Measurements from ENCODE around the gene NTNG1.
A peak's percentile ranks its signal among the peaks of the same experiment; 100 is the strongest.
"Not testable (repeated sequence)": the region's sequence is repeated elsewhere in the genome, so short reads cannot be mapped to it uniquely, and the experiment has no call there.

Gene NTNG1

DNA sequence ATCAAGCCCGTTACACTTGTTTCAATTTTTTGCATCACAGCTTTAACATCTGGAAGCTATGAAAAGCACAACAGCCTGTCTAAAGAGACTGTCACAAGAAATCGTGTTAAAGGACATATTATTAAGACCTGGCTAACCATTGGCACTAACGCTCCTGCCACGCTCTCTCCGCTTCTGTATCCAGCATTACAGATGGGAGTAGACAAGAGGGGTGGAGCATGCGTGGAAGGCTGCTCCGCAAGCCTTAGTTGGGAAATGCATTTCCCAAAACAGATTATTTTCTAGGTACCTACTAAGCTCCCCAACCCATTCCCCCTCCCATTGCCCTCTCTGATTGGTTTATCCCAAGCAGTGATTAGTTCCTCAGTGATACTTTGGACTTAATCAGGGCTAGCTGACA is 72.4 kb downstream of the NTNG1 start:
- no peak for DNase-seq

DNA sequence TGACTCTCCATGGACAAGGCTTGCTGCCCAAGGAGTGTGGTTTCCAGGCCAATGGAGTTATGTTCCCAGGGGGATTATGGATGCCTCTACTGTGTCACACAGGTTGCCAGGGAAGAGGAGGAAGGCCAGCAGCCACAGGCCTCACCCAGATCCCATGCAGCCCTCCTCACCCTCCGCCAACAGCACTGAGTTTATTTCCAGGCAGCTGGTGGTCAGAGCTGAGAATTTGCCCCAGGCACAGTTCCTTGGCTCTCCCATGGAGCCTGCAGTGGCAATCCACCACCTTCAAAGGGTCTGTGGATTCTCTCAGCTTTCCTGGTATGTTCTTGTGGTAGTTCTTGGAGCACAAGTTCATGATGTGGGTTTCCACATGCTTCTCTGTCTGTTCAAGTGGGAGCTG is 79.2 kb downstream of the NTNG1 start:
- no peak for DNase-seq

DNA sequence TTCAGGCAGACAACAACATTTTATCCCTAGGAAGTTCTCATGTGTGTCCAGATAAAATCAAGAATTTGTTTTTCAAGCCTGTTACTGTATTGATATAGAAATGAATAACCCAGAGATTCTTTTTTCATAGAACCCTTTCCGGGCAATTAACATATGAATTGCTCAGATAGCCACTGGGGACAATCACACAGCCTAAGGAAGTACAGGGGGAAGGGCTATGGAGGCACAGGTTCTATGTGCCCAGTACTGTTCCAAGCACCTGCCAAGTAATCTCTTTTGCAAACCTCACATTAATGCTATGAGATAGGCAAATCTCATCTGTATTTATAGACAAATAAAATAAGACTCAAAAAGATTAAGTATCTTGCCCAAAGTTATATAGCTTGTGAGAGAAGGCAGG is 84.9 kb downstream of the NTNG1 start:
- DNase-seq = no peak

DNA sequence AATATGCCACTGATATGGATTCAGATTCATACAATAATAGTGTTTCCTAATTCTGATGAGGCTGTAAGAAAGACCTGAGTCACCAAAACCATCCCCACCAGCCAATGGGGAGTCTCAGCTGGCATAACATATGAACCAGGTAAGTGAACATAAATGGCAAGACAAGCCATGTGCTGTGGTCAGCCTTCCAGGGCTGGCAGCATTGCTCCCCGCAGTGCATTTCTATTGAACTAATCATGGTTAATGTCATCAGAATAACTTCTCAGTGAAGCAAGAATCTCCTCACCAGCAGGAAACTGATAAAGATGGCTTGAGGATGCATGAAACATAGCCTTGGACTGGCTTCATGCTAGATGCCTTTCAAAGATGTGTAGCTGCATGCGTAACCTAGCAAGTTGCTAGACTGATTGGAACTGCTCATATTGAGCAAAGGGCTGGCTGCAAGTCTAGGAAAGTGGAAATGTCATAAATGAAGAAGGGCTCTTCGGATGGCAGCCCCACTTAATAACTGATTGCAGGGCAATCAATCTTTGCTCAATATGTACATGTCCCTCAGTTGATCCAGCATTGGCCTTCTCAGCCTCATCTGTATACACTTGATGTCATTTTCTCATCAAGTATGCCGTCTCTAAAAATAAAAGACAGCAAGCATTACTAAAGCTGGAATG is 88.0 kb downstream of the NTNG1 start:
- DNase-seq = no peak

DNA sequence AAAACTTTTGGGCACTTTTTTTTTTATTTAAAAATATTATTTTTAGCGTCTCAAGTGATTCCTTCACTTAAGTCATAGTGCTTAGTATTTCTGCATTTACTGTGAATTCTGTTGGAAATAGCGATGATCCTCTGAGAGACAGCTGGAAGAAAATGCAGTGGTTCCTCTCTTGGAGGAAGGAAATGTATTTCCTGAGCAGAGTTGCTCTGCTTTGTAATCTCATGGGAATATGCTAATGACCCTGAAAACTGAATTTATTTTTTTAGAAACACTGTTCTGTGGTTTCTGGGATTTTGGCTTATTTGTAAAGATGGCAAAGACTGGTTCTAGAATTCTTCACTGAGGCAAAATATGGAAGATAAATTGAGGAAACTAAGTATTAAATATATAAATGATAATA is 88.9 kb downstream of the NTNG1 start:
- DNase-seq = no peak

DNA sequence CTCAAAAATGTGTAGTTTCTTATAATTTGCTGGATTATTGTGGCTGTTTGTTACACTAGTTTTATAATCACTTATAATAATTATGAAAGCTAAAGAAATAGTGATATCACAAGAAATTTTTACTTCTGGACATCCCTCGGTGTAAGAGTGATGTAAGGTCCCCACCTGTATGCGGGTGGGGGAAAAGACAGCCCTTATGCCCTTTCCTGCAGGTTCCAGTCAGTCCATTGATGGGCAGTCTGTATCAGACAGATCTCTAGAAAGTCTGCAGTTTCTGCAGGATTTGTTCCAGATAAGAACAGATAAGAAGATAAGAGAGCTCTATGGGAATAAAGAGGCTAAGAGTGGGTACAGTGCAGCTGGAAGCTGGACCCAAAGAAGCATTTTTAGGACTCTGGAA is 89.3 kb downstream of the NTNG1 start:
- DNase-seq = no peak

DNA sequence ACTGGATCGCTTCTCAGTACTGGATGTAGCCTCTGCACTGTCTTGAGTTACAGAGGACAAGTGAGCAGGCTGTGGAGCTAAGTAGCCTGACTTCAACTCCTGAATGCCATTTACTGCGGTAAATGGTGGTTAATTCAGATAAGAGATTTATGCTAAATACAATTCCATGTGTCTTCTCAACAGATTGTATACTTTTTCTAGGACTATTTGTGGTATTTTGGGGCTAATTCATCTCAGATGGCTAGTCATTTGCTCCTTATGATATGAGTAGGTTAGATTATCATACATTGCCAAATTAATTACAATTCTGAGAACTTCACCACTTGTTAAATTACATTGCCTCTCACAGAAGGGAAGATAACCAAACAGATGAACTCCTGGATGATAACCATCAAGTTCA is 90.5 kb downstream of the NTNG1 start:
- no peak for DNase-seq

DNA sequence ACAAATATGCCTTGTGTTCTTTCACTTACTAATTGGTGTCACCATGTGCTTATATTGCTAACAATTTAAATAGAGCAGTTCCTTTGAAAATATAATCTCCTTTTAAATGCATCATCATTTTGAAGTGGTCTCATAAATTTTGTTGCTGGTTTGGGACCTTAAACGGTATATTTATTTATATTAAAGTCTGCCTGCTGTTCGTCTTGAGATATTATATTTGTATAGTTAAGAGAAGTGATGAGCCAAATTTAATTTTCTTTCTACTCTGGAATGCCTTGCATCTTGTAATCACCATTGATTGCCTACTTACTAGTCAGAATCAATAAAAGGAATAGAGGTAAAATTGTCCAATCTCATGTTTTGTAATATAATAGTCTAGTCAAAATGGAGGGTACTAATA is 91.6 kb downstream of the NTNG1 start:
- no peak for DNase-seq

DNA sequence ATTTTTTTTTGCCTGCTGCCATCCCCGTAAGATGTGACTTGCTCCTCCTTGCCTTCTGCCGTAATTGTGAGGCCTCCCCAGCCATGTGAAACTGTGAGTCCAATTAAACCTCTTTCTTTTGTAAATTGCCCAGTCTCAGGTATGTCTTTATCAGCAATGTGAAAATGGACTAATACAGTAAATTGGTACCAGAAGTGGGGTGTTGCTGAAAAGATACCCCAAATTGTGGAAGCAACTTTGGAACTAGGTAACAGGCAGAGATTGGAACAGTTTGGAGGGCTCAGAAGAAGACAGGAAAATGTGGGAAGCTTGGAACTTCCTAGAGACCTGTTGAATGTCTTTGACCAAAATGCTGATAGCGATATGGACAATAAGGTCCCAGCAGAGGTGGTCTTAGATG is 95.9 kb downstream of the NTNG1 start:
- DNase-seq = not testable (repeated sequence)

DNA sequence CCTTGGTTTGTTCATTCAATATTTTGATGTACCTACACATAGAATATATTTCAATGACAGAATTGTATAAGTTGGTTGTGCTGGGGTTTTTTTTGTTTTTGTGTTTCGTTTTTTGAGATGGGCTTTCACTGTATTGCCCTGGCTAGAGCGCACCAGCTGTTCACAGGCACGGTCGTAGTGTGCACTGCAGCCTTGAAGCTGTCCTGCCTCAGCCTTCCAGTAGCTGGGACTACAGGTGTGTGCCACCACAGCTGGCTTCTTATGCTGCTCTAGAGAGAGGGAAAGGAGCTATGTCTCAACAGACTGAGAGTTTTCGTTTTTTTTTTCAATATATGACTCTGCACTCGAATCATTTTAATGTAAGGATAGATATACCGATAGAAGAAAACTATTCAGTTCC is 102.6 kb downstream of the NTNG1 start:
- DNase-seq = no peak

DNA sequence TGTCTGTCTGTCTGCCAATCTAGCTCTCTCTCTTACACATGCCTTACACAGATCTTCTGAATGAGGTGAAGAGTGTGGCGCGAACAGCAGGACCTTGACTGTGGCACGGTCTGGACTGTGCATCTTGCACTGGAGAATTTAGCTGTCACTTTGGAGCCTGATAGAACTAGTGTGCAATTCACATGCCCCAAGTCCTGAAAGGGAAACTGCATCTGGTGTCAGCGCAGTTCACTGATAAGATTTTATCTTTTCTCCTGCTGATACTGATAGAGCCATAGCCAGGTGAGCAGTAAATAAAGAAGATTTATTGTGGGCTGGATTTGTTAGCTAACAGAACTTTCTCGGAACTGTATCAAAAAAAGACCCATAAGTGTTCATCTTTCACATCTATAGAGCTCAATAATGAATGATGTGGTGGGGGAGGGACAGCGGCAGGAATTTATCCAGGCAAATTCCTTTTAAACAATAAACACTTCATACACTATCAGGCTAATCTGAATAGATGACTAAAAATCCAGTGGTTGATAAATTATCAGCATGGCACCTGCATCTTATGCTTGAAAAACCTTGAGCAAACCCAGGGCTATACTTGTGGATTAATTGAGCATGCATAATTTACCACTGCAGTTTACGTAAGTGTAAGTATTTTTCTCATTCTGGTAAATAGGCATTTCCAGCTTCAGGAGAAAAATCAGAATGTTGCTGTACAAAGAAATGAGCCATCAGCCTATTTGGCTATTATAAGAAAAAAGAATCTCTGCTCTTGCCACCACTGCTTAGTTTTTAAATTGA is 104.1 kb downstream of the NTNG1 start:
- DNase-seq = no peak

DNA sequence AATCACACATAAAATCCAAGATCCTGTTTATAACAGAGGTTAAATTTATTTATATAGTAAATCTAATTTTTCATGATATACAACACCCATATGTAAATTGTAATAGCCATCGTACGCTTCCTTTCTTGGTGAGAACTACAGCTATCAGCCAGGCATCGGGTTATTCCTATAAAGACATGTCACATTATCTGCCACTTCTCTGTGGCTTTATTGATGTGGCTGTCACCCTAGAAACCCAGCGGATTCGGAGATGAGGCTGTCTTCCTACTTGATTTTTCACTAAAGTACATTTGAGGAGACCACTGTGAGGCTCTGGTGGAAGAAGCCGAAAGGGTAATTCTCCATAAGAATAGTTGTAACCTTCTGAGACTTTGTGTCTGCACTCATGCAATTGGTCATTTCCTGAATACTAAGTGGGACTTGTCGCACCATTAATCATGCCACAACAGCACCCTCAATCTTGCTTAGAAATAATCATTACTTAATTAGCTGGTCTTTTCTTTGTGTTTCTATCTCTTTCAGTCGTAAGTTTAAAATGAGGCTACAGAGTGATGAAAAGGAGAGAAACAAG is 106.0 kb downstream of the NTNG1 start:
- DNase-seq = no peak

DNA sequence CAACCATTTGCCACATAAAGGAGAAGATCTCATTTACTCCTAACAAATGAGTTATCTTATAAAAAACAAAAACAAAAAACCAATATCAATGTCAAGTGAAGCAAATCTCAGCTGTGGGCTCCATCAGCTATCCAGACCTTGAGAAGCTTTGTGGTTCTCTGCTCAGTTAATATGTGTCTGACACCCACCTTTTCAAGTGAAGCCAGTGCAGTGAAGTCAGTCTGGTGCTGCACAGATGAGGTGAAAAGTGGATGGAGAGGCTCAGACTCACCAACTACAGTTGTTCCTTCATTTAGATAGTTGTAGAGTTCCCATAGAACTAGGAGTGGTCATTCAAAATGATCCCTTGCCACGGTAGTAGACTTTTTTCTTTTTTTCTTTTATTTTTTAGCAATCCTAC is 106.8 kb downstream of the NTNG1 start:
- DNase-seq = no peak

DNA sequence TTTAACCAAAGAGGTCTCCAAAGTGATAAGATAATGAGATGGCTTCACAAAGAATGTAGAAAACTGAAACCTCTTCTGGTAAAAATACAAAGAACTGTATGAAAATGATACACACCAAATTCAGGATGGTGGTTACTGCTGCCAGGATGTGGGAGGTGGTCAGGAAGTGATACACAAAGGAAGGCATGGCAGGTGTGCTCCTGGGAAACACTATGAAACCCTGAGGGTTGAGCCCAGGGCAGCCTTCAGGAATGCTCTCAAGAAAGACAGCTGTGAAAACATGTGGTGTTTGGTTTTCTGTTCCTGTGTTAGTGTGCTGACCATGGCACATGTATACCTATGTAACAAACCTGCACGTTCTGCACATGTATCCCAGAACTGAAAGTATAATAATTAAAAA is 109.3 kb downstream of the NTNG1 start:
- peak; percentile 45 for DNase-seq

DNA sequence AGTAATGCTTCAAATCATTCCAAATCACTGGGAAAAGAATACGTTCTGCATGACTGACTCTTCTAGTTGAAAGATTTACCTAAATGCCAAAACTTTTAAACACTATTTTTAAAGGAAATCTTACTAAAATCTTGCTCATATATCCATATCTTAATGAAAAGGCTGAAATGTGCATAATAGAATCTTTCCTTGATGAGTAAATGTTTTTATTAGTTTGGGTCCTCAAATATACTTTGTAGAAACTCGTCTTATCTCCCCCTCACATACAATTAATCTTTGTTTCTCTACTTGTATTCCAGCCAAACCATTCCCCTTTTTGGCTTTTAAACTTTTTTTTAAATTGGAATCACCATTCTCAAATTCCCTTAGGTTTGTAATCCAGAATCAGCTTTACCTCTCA is 110.2 kb downstream of the NTNG1 start:
- DNase-seq = no peak

DNA sequence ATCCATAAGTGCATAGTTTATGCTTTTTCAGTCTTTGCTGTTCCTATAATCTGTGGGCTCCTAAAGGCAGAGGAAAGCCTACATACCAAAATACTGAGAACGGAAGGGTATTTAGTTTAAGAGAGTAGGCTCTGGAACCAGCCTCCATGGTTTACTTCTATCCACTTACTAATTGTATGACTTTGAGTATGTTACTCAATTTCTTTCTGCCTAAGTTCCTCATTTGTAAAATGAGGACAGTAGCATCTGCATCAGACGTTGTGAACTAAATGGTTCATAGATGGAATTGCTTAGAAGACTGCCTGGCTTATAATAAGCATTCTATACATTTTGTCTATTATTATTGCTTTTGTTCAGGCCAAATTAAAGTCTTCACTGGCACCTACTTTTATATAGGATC is 111.0 kb downstream of the NTNG1 start:
- no peak for DNase-seq

DNA sequence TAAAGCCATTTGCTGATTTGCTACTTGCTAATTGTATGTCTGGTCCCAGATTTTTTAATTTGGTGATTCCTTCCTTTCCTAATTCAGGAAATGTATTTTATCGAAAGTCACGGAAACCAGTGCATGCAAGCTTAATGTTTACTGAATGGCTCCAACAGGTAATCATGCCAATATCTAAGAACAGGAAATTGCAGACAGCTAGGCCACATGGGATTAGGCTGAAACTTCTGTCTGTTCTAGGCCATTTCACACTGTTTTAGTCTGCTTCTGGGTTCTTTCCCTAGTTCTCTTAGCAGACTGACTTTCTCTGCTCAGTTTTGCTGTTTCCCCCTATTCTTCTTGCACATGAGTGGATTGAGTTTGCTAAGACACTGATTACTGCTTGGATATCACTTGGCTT is 111.4 kb downstream of the NTNG1 start:
- DNase-seq = no peak

DNA sequence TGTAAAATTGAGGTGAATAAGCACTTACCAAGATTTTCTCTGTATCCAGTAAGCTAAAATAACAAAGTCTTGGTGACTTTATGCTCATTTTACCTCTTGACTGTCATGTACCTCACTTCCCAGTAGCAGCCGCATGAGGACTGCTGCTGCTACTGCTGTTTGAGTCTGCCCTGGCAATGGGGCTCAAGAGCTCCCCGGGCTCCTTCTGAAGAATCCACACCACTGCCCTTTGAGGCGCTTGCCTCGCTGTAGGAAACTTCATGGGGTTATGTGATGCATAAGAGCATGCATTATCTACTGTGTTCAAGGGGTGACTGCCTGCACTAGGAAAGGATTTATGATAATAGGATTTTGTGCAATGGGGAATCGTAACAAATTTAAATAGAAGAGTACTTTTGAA is 113.5 kb downstream of the NTNG1 start:
- no peak for DNase-seq

DNA sequence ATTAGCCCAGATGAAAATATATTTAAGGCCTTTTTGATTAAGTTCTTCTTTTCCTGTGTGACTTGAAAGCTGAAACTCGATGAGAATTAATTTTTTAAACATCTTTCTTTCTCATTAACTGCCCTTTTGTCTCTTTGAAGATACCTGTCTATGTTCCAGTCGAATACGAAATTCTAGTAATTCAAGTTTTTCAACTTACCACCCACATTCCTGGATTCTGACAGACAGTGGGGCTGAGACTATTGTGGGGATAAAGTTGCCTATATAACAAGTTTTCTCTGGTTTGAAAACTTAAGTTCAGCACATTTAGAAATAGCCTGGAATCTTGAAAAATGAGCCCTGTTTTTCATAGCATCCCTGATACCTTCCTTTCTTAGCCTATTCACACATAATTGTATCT is 114.6 kb downstream of the NTNG1 start:
- DNase-seq = no peak

DNA sequence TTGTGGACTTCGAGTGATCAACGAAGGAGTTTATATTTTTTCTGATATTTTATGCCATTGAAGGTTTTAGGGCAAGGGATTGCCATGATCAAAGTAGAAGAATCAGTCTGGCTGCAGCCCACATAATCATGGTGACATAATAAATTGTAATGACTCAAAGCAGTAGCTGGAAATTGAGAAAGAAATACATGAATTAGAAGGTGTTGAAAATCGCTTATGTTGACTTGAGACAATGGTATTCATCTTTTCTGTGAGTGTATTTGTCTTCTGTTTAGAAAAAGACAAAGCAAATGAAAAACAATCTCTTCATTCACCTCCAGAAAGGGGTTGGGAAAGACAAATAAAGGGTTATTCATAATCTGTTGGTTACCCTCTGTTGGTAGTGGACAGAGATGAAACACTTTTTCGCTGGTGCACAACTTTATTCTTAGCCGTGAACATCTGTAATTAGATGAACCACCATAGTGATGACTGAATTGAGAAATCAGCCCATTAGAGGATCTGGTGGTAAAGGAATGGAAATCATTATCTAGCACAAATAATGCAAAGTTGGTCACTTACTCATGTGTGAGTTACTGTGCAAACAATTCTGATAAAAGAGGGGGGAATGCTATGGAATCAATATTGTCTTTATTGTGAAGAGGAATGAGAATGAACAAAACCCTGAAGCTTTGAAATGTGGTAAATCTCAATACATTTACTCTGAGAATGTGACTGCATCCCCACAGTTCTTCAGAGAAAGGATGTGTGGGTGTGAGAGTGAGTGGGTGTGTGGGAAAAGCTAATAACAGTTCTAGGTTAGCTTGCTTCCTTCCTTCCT is 121.8 kb downstream of the NTNG1 start:
- no peak for DNase-seq

DNA sequence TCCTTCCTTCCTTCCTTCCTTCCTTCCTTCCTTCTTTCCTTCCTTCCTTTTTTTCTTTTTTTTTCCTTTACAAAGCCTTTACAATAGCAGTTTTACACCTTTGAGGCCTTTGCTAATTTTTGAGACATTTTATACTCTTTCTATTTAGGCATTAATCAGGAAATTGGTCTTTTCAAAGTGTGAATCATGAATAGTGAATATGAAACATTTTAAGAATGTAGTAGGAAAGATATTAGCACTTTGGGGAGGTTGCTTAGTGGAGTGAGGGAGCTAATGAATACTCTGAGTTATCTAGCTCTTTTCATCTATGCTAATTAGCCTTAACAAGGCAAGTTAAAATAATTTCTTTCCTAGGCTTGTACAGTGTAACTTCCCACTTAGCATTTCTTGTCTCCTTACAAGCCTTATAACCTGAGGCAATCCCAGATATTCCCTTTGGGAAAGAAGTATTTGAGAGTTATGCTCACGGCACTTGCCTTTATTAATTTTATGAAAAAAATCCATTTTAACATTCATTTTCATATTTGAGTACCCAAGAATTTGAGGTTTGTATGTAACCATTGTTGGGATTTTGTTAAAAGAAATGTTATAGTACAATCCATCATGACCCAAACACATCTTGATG is 122.6 kb downstream of the NTNG1 start:
- no peak for DNase-seq

DNA sequence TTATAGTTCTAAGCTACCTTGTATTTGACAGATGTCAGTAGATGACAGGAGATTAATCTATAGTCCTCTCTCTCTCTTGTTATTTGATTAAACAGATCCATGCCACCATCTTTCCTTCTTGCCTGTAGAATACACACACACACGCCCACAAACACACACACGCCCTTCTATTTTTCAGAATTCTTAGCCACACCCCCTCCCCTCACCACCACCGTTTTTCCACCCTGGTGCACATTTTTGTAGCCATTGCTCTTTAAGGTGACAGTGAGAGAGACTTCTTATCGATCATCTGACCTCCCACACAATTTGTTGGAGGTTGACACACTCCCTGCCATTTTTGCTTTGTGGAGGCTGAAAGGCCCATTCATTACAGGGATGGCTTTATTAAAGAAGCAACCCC is 123.2 kb downstream of the NTNG1 start:
- DNase-seq = no peak

DNA sequence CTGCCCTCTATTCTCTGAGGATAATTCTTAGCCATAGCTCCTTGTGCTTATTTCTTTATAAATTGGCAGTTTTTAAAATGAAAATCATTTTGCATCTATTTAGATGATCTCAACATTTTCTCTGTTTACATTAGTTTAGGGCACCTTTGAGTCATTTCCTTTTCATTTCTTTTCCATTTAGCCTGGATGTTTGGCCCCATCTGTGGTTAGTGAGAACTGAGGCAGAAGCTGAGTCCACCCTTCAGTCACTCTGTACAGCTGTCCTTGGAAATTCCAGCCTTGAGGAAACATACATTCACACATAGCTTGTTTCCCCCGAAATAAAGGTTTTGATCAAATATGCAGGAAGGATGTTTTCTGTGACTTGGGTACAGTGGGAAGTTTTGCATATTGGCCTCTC is 123.7 kb downstream of the NTNG1 start:
- DNase-seq = no peak

Measured in NCI-H2029 treated with DMSO at 0.1 percent for 48 hours (cell line).